GM06990 (cell line): Measurements from ENCODE around the gene REEP3.

Experiments
- DNase-seq: peaks from one replicate; pipeline ENCODE4 v3.0.0-alpha.2; 2011; ENCODE audit not compliant: insufficient read length; ENCODE audit errors: extremely low read depth
- H3K27me3 ChIP-seq: replicated peaks from 2 replicates; pipeline ENCODE4 v1.6.0; 2011; ENCODE audit warnings: low read length; ENCODE audit not compliant: control insufficient read depth, insufficient read depth
- H3K36me3 ChIP-seq: 2 replicates; pipeline ENCODE4 v1.5.1; 2011; ENCODE audit warnings: low read length; ENCODE audit not compliant: control insufficient read depth, insufficient read depth
- H3K4me3 ChIP-seq: replicated peaks from 2 replicates; pipeline ENCODE4 v1.5.1; 2011; ENCODE audit warnings: low read depth, mild to moderate bottlenecking, control low read depth, low read length
- TF ChIP-seq, protein P1 (sequence below): IDR thresholded peaks from 2 replicates; pipeline ENCODE4 v1.5.1; 2011; ENCODE audit warnings: low read length, control low read depth, mild to moderate bottlenecking, inconsistent platforms; ENCODE audit not compliant: insufficient read depth, poor library complexity, severe bottlenecking

The REEP3 gene

DNA sequence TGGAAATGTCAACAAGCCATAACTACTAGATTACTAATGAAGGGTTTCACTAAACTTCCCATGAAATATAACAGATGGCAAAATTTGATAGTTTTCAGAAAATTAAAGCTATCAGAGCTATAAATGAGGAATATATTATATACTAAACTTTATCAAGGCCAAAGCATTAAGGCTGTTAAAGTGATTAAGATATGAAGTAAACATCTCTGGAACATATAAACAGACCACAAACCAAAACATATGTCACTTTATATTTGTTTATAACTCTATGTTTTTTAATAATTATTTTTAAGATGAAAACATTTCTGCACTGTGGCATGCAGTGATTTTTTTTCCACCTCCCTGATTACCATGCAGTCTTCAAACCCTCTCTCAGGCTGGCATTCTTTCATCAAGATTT lies 120.2 kb downstream of the REEP3 start:
- no peak for DNase-seq

GRCh38 chr10:63641799-63642198 lies 120.6 kb downstream of the REEP3 start:
- DNase-seq = no peak
- no peak overlapping the region for H3K4me3 ChIP-seq
- TF ChIP-seq, protein P1, sequence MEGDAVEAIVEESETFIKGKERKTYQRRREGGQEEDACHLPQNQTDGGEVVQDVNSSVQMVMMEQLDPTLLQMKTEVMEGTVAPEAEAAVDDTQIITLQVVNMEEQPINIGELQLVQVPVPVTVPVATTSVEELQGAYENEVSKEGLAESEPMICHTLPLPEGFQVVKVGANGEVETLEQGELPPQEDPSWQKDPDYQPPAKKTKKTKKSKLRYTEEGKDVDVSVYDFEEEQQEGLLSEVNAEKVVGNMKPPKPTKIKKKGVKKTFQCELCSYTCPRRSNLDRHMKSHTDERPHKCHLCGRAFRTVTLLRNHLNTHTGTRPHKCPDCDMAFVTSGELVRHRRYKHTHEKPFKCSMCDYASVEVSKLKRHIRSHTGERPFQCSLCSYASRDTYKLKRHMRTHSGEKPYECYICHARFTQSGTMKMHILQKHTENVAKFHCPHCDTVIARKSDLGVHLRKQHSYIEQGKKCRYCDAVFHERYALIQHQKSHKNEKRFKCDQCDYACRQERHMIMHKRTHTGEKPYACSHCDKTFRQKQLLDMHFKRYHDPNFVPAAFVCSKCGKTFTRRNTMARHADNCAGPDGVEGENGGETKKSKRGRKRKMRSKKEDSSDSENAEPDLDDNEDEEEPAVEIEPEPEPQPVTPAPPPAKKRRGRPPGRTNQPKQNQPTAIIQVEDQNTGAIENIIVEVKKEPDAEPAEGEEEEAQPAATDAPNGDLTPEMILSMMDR = no peak
- H3K36me3 ChIP-seq = no peaks in the 10 kb centered on the region
- no peaks in the 10 kb centered on the region for H3K27me3 ChIP-seq

More for the DNA sequence above, 120.2 kb downstream of the REEP3 start:
- no peak overlapping the region for H3K4me3 ChIP-seq
- no peaks in the 10 kb centered on the region for H3K36me3 ChIP-seq
- TF ChIP-seq, protein P1 = no peak
- H3K27me3 ChIP-seq = no peaks in the 10 kb centered on the region

DNA sequence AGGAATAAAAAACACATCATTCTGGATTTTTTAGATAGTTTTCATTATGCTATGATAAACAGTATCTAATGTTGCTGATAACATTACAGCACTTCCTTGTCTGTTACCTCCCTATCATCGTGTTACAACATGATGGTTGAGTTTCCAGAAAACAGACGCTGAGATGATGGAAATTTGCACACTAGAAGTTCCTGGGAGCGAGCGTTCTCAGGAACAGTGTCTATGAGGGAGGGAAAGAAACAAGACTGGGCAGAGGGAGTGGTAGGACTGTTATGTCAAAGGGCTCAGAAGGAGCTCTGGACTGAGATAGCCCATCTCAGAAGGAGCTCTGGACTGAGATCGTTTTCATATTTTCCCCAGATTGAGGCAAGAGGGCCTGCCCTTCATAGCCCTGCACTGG lies 121.6 kb downstream of the REEP3 start:
- no peaks in the 10 kb centered on the region for H3K27me3 ChIP-seq
- H3K36me3 ChIP-seq = no peaks in the 10 kb centered on the region
- DNase-seq = no peak
- no peak overlapping the region for H3K4me3 ChIP-seq
- TF ChIP-seq, protein P1 = no peak

- Histone ChIP-seq H3K36me3 (no peaks in the 10 kb centered on the region), H3K4me3 (no peak overlapping the region), H3K27me3 (no peaks in the 10 kb centered on the region)
- no peak for DNase-seq
- TF ChIP-seq, protein P1 = no peak
These were observed 123.4 kb downstream of the REEP3 start for GRCh38 chr10:63644418-63645142.

GRCh38 chr10:63645195-63645594 lies 124.0 kb downstream of the REEP3 start:
- TF ChIP-seq, protein P1 = no peak
- Histone ChIP-seq H3K36me3 (no peaks in the 10 kb centered on the region), H3K4me3 (no peak overlapping the region), H3K27me3 (no peaks in the 10 kb centered on the region)
- no peak for DNase-seq

- DNase-seq = no peak
- no peak overlapping the region for H3K4me3 ChIP-seq
- no peaks in the 10 kb centered on the region for H3K36me3 ChIP-seq
- TF ChIP-seq, protein P1 = no peak
- H3K27me3 ChIP-seq = no peaks in the 10 kb centered on the region
These were observed 125.3 kb downstream of the REEP3 start for GRCh38 chr10:63646491-63646890.
